Lung (tissue), 12 donors: Measurements from ENCODE around the gene DENND4C. TPM values are rescaled to one million over a fixed set of nuclear protein-coding genes. Genes with fewer than 3 reads are reported as not detected.

Experiments used
- ATAC-seq: fragments of 200-7000 bp; cut with Tn5 transposase; one replicate; pipeline ENCODE4 v1.9.1; 2020; ENCODE audit warnings: moderate number of reproducible peaks; ENCODE audit not compliant: insufficient read depth, low FRiP score
- DNase-seq, 3 donors: peaks; one replicate each; pipeline ENCODE4 v3.0.0-alpha.2; 2013 to 2017
- H3K27ac ChIP-seq, 2 donors: one replicate each; pipeline ENCODE4 v1.5.1; 2013; ENCODE audit warnings: mild to moderate bottlenecking in 2 of 2, moderate library complexity in 2 of 2, control low read depth in 1 of 2, inconsistent platforms in 1 of 2, low read depth in 1 of 2, low read length in 1 of 2
- H3K27me3 ChIP-seq, 3 donors: one replicate each; pipeline ENCODE4 v1.5.1; 2013; ENCODE audit warnings: low read length in 2 of 3; ENCODE audit not compliant: control insufficient read depth in 3 of 3, insufficient read depth in 3 of 3
- H3K36me3 ChIP-seq, 4 donors: one replicate each; pipeline ENCODE4 v1.5.1; 2013; ENCODE audit warnings: low read length in 4 of 4, mild to moderate bottlenecking in 1 of 4, moderate library complexity in 1 of 4; ENCODE audit not compliant: control insufficient read depth in 4 of 4, insufficient read depth in 4 of 4
- H3K4me1 ChIP-seq, 5 donors: one replicate each; pipeline ENCODE4 v1.5.1; 2013; ENCODE audit warnings: low read length in 5 of 5, mild to moderate bottlenecking in 2 of 5, moderate library complexity in 1 of 5; ENCODE audit not compliant: control insufficient read depth in 5 of 5, insufficient read depth in 5 of 5
- H3K4me3 ChIP-seq: one replicate; pipeline ENCODE4 v1.5.1; 2013; ENCODE audit warnings: mild to moderate bottlenecking, control low read depth, moderate library complexity
- H3K9ac ChIP-seq, 2 donors: one replicate each; pipeline ENCODE4 v1.5.1; 2013; ENCODE audit warnings: low read length in 2 of 2, control low read depth in 1 of 2; ENCODE audit not compliant: insufficient read depth in 1 of 2
- H3K9me3 ChIP-seq, 4 donors: one replicate each; pipeline ENCODE4 v1.5.1; 2013; ENCODE audit warnings: low read length in 3 of 4, mild to moderate bottlenecking in 1 of 4, moderate library complexity in 1 of 4; ENCODE audit not compliant: control insufficient read depth in 4 of 4, insufficient read depth in 3 of 4
- WGBS, 2 donors: extraction: QIAGEN DNeasy Blood & Tissue Kit; methylation state at CpG; one replicate each; pipeline ENCODE4 v1.1.7; 2013; 5-methylcytosine and 5-hydroxymethylcytosine counted together
- polyA plus RNA-seq, 2 donors: library from polyadenylated mRNA; stranded (reverse); fragments of 200-250 nt; gene quantifications; one replicate each; pipeline ENCODE4 v1.2.1, GENCODE V29; 2013
- total RNA-seq, 2 donors: library from RNA; depleted of rRNA in 1 of 2; stranded (reverse); fragments of >200 nt in 1 of 2; gene quantifications; one replicate each; pipeline ENCODE4 v1.2.1, GENCODE V29; 2014 to 2021
- TF ChIP-seq, protein P1 (sequence below): IDR thresholded peaks from 2 replicates; pipeline ENCODE4 v1.5.1; 2012; ENCODE audit warnings: mild to moderate bottlenecking; ENCODE audit errors: control extremely low read depth, extremely low read depth
- donor health status: control.
- donor health status: control.
- donor health status: Bipolar disorder and iron deficiency.
- donor health status: healthy.
- donor health status: DM: yes; HTN: yes; CAD: no.

Gene DENND4C
- total and polyA plus RNA-seq, 4 donors = 9.4 to 154 (median 33.9) TPM

DNA sequence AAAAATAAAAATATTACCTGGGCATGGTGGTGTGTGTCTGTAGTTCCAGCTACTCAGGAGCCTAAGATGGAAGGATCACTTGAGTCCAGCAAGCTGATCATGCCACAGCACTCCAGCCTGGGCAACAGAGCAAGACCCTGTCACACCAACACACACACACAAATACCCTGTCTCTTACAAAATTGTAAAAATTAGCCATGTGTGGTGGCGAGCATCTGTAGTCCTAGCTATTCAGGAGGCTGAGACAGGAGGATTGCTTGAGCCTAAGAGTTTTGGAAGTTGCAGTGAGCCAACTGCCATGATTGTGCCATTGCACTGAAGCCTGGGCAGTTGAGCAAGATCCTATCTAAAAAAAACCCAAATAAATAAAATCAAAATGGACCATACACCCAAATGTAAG, 32.1 kb upstream of the DENND4C start:
- Histone ChIP-seq H3K36me3 (no peaks in the 10 kb centered on the region), H3K27ac (no peak overlapping the region), H3K4me3 (no peak overlapping the region), H3K9ac (no peak overlapping the region), H3K9me3 (no peaks in the 10 kb centered on the region), H3K4me1 (peaks cover 0 to 8% (median 2%) of the 10 kb centered on the region in 5 donors), H3K27me3 (no peaks in the 10 kb centered on the region)
- TF ChIP-seq, protein P1, sequence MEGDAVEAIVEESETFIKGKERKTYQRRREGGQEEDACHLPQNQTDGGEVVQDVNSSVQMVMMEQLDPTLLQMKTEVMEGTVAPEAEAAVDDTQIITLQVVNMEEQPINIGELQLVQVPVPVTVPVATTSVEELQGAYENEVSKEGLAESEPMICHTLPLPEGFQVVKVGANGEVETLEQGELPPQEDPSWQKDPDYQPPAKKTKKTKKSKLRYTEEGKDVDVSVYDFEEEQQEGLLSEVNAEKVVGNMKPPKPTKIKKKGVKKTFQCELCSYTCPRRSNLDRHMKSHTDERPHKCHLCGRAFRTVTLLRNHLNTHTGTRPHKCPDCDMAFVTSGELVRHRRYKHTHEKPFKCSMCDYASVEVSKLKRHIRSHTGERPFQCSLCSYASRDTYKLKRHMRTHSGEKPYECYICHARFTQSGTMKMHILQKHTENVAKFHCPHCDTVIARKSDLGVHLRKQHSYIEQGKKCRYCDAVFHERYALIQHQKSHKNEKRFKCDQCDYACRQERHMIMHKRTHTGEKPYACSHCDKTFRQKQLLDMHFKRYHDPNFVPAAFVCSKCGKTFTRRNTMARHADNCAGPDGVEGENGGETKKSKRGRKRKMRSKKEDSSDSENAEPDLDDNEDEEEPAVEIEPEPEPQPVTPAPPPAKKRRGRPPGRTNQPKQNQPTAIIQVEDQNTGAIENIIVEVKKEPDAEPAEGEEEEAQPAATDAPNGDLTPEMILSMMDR = no peak
- DNase-seq (no peak), ATAC-seq (no peak)
- WGBS, 2 donors = 91 to 98% methylated on average over 1 of the region's 1 CpG

DNA sequence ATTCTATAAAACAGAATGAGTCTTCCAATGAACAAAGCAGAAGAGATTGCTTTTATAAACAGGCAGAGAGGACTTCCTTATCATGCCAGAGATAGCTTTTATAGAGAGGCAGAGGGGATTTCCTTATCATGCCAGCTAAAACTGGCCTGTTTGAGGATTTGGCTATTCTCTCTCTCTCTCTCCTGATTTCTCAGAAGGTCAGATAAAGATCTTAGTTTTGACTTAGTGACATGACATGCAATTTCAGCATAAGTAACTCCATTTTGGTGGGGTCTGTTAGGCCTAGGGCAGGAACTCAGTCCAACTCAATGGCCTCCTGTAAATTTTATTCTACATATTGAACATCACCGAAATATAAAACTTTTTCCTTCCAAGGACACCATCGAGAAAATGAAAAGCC, 31.5 kb upstream of the DENND4C start:
- H3K4me3 ChIP-seq = no peak overlapping the region
- TF ChIP-seq, protein P1 = no peak
- no peak overlapping the region for H3K27ac ChIP-seq
- ATAC-seq (no peak), DNase-seq (no peak)
- H3K4me1 ChIP-seq = peaks cover 0 to 8% (median 2%) of the 10 kb centered on the region in 5 donors
- 86 to 93% methylated on average over 2 of the region's 2 CpGs for WGBS, 2 donors
- H3K9ac ChIP-seq = no peak overlapping the region
- H3K27me3 ChIP-seq = no peaks in the 10 kb centered on the region
- no peaks in the 10 kb centered on the region for H3K36me3 ChIP-seq
- H3K9me3 ChIP-seq = no peaks in the 10 kb centered on the region

DNA sequence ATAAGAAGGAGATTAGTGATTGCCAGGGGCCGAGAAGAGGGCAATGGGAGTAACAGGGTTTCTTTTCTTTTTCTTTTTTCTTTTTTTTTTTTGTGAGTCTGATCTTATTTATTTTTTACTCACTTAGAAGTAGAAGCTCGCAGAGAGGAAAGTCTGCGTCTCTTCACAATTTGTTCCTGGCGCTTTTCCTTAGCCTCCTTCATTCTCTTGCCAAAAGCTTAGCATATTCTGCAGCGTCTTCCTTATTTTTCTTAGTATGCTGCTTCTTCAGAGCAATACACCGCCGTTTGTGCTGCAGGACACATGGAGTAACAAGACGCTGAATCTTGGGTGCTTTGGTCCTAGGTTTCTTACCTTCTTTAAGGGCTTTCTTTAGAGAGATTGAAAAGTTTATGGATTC, 30.3 kb upstream of the DENND4C start:
- 61 to 70% methylated on average over 8 of the region's 8 CpGs for WGBS, 2 donors
- TF ChIP-seq, protein P1 = no peak
- H3K27ac ChIP-seq = no peak overlapping the region

More for the DNA sequence above, 30.3 kb upstream of the DENND4C start:
- Histone ChIP-seq H3K4me1 (peaks cover 0 to 8% (median 2%) of the 10 kb centered on the region in 5 donors), H3K36me3 (no peaks in the 10 kb centered on the region), H3K27me3 (no peaks in the 10 kb centered on the region), H3K9me3 (no peaks in the 10 kb centered on the region), H3K4me3 (no peak overlapping the region), H3K9ac (no peak overlapping the region)
- DNase-seq = peak in 2 of 3 donors; percentile 26 to 57
- no peak for ATAC-seq
